Fibroblast of skin of left biceps (primary cell): ENCODE data around the gene PKD2.
"Not testable (repeated sequence)": the region's sequence is repeated elsewhere in the genome, so short reads cannot be mapped to it uniquely, and the experiment has no call there.

Source experiments
- DNase-seq, 2 experiments: peaks; one replicate each; pipeline ENCODE4 v3.0.0-alpha.2; 2013; ENCODE audit warnings: low read depth in 2 of 2

The PKD2 gene

DNA sequence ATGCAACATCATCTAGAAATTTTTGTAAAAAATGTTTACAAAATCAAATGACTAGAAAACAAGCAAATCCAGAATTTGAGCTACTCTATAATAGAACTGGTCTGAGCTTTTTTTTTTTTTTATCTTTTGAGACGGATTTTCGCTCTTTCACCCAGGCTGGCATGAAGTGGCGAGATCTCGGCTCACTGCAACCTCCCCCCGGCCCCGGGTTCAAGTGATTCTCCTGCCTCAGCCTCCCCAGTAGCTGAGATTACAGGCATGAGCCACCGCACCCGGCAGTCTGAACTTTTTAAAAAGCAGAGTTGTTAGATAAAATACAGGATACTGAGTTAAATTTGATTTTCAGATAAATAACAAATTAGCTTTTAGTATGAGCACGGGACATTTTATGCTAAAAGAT, 20.9 kb upstream of the PKD2 start:
- DNase-seq: no peak

DNA sequence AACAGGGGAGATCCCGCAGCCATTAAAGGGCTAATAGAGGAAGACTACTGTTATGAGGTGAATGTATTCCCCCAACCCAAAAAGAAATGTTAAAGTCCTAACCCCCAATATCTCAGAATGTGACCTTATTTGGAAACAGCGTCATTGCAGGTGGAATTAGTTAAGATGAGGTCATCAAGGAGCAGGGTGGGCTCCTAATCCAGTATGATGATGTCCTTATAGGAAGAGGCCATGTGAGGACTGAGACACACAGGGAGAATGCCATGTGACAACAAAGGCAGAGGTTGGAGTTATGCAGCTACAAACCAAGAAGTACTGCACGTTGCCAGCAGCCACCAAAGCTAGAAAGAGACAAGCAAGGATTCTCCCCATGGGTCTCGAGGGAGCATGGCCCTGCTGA, 17.7 kb upstream of the PKD2 start:
- no peak for DNase-seq

- DNase-seq: no peak
Observed at GRCh38 chr4:87995435-87995834, 12.0 kb upstream of the PKD2 start.

- not testable (repeated sequence) for DNase-seq
Observed at GRCh38 chr4:87999191-87999691, 8.2 kb upstream of the PKD2 start.

DNA sequence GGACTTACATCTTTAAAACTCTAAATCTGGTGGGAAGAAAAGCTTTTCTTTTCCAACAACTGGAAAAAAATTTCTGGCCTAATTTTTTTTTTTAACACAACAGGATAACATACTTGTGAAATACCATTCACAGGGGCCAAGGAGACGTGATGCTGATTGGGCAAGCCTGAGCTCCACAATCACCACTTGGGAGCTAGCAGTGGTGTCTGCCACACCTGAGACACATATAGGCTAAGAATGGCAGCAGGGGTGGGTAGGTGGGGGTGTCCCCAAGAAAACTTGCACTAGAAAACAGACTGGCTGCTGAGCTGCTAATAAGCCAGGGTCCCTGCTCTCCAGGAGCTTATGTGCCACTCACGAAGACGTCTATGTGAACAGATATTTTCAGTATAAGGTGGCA, 5.6 kb upstream of the PKD2 start:
- no peak for DNase-seq

DNA sequence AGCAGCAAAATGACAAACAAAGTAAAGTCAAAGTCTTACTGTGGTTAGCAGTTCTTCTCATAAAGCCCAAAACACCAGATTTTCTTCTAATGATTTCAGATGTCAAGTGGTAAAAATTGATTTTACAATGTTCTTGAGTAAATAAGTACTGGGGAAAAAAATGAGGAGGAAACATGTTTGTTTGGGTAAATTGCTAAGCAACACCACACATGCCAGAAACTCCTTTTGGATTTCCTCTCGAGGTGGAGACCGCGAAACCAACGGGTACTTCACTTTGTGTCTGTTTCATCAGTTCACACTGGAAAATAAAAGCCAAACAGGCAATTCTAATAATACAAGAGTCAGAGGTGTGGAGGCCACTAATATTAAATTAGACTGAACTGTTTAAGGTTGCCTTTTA, 4.6 kb upstream of the PKD2 start:
- no peak for DNase-seq

DNA sequence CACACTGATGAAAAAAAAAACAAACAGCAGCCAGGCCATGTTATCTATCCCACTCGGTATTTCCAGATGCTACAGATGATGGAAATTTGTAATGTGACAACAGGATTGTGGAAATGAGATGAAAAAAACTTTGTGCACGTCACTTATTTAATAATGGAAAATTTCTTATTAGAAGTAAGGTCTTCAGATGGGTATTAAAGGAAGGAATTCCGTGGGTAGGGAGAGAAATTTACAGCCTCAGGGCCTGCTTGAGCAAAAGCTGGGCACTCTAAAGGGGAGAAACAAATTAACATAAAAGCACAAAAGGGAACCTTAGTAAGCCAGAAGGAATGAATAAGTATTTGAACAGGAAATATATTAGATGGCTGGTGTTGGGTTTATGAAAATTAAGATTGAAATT, 4.2 kb upstream of the PKD2 start:
- DNase-seq: no peak

DNA sequence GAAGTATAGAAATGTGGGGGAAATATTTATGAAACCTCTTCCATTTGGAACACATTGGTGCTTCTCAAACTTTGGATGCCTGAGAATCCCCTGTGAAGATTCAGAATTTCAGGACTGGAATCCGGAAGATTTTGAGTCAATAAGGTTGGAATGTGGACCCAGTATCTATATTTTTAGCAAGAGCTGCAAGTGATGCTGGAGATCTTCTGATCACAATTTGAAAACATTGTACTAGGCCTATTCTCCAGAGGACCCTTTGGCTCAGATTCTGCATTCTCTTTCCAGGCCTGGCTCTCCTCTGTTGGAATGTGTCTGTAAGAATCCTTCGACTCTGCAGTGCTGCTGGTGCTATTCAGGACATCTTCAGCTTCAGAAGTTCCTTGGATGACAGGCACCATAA, 2.4 kb upstream of the PKD2 start:
- DNase-seq: peak; percentile 83 to 87

GRCh38 chr4:88005946-88006345, 1.5 kb upstream of the PKD2 start:
- DNase-seq: no peak

DNA sequence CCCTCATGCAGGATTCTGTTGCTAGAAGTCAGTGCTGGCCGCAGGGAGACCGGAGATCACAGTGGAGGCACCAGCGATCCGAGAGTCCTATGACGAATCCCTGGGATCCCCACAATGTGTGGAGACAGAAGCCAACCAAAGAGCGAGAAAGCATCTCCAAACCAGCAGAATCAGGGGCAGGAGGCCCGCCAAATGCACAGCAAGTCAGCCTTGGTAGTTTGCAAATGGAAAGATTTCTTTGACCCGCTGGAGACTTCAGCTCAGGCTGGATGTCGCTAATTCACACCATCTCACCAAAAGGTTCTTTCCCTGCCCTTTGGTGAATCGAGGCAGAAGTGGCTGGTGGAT, 505 bp upstream of the PKD2 start:
- DNase-seq: no peak

DNA sequence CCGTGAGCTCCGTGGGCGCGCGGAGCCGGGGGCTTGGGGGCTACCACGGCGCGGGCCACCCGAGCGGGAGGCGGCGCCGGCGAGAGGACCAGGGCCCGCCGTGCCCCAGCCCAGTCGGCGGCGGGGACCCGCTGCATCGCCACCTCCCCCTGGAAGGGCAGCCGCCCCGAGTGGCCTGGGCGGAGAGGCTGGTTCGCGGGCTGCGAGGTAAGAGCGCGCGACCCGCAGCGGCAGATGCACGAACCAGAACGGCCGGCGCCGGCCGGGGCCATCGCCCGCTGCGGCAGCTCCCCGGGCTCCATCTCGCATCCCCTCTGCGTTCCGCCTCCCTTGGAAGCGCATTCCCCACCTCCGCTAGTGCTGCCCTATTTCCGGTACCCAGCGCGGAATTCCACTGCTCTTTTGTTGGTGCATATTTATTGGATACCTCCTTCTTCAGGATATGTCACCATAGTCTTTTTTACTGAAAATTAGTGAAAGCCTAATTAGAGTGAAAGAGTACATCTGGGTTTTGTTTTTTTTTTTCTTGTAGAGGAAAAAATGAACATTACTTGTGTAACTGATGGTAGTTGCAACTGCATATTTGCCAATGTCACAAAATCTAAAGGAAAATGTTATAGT, 797 bp downstream of the PKD2 start:
- no peak for DNase-seq

- DNase-seq: no peak
Observed at GRCh38 chr4:88008743-88009171, 1.3 kb downstream of the PKD2 start.

- no peak for DNase-seq
Observed at GRCh38 chr4:88009871-88010270, 2.4 kb downstream of the PKD2 start.

DNA sequence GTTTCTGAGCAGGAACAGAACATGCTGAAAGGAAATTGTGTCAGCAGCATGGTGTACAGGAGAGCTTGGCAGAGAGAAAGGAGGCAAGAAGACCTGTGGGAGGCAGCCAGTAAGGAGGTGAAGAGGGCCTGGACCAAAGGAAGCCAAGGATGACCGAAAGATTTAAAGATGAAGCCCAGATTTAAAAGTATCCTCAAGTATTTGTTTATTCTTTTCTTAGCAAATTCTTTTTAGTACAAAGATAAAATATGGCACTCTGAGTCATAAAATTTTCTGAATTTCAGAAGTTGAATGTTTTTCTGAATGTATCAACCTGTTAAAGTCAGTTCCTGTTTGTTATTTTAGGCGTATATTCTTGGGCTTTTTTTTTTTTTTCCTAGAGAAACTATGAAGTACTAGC, 3.5 kb downstream of the PKD2 start:
- DNase-seq: no peak

DNA sequence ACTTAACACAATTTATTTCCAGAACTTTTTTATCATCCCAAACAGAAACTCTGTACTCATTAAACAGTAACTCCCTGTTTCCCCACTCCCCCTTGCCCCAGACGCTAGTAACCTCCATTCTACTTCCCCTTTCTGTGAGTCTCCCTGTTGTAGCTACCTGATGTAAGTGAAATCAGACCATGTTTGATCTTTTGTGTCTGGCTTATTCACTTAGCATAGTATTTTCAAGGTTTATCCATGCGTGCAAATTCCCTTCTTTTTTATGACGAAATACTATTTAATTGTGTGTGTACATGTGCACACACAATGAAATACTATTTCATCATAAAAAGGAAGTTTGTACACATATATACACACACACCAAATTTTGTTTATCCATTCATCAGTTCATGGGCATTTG, 5.2 kb downstream of the PKD2 start:
- DNase-seq: no peak

GRCh38 chr4:88014386-88014905, 7.0 kb downstream of the PKD2 start:
- DNase-seq: no peak

- no peak for DNase-seq
Observed at GRCh38 chr4:88015659-88016295, 8.3 kb downstream of the PKD2 start.

- DNase-seq: peak; percentile 87 to 89
Observed at GRCh38 chr4:88017516-88018297, 10.3 kb downstream of the PKD2 start.

GRCh38 chr4:88018466-88018865, 11.0 kb downstream of the PKD2 start:
- DNase-seq: no peak

GRCh38 chr4:88021824-88022223, 14.4 kb downstream of the PKD2 start:
- DNase-seq: no peak

DNA sequence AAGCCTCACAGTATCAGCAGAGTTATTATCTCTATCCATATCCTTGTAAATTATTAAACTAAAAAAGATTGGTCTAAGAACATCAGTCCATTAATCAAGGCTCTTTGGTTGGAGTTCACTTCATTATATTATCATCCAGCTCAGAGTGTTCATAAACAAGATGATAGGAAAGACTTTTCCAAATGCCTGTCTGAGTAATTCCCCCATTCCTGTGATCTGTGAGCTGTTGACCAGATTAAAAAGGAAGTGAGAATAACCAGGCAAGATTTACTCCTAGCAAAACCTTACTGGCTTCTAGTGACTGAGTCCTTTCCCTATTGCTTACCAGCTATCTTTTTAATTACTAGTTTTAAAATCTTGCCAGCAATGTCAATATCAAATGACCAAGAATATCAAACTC, 14.9 kb downstream of the PKD2 start:
- no peak for DNase-seq

DNA sequence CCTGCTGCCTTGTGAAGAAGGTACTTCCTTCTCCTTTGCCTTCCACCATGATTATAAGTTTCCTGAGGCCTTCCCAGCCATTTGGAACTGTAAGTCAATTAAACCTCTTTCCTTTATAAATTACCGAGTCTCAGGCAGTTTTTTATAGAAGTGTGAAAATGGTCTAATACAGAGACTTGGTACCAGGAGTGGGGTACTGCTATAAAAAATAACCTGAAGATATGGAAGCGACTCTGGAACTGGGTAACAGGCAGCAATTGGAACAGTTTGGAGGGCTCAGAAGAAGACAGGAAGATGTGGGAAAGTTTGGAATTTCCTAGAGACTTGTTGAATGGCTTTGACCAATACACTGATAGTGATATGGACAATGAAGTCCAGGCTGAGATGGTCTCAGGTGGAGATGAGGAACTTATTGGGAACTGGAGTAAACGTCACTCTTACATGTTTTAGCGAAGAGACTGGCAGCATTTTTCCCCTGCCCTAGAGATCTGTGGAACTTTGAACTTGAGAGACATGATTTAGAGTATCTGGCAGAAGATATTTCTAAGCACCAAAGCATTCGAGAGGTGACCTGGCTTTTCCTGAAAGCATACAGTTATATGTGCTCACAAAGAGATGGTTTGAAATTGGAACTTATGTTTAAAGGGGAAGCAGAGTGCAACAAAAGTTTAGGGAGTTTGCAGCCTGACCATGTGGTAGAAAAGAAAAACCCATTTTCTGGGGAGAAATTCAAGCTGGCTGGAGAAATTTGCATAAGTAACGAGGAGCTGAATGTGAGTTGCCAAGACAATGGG, 18.6 kb downstream of the PKD2 start:
- DNase-seq: not testable (repeated sequence)
